ENCODE data around the gene CDK2AP2. TPM values are rescaled to one million over a fixed set of nuclear protein-coding genes. Genes with fewer than 3 reads are reported as not detected.

Gene CDK2AP2
- total and polyA plus RNA-seq, 2 donors (not counting 1 experiment from before 2014, with no cell fraction given): 62.7 to 112 TPM

DNA sequence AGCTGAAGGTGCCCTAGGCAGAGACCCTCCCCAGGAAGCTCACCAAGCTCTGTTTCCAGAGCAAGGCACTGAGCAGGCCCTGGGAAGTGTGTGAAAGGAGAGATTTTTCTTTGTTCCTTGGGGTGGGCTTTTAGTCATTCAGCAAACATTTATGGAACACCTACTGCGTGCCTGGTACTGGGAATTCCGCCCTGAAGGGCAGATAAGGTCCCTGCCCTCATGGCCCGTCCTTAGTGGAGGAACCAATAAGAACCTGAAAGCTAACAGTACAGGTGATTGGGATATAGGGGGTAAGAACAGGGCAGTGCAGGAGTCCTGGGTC is 42.8 kb downstream of the CDK2AP2 start:
- Histone ChIP-seq H3K9ac (ENCODE audit: low read length) (peak overlapping the region; percentile 91), H3K4me1 (ENCODE audit: control insufficient read depth in 2 of 2, insufficient read depth in 2 of 2, low read length in 2 of 2) (peaks cover 54 to 90% of the 10 kb centered on the region in 2 donors), H3K27me3 (replicated peaks in 1 of 4; ENCODE audit: control extremely low read depth in 1 of 4, control insufficient read depth in 3 of 4, insufficient read depth in 4 of 4, low read length in 3 of 4) (no peaks in the 10 kb centered on the region), H2AFZ (ENCODE audit: insufficient read depth, low read depth, low read length, poor library complexity, severe bottlenecking) (peak overlapping the region; percentile 83), H3K4me2 (replicated peaks; ENCODE audit: low read depth, low read length, poor library complexity, severe bottlenecking) (peak overlapping the region; percentile 97), H3K79me2 (ENCODE audit: control insufficient read depth, insufficient read depth, low read length) (peaks cover 57% of the 10 kb centered on the region), H3K36me3 (replicated peaks in 1 of 2; ENCODE audit: control extremely low read depth in 1 of 2, control insufficient read depth in 1 of 2, extremely low read depth in 1 of 2, insufficient read depth in 2 of 2, low read length in 1 of 2) (peaks cover 2 to 9% of the 10 kb centered on the region in 2 experiments), H3K27ac (ENCODE audit: low read length in 2 of 2) (peak overlapping the region; percentile 82 to 94), H4K20me1 (ENCODE audit: control insufficient read depth, insufficient read depth, low read length, poor library complexity, severe bottlenecking) (peaks cover 10% of the 10 kb centered on the region), H3K9me3 (ENCODE audit: control extremely low read depth in 1 of 3, control insufficient read depth in 2 of 3, insufficient read depth in 1 of 3, low read length in 2 of 3) (peaks cover 0 to 12% (median 0%) of the 10 kb centered on the region in 3 donors), H3K4me3 (ENCODE audit: control extremely low read depth in 1 of 5, extremely low read depth in 1 of 5, insufficient read depth in 1 of 5, low read depth in 2 of 5, low read length in 4 of 5) (peak overlapping the region; percentile 70 to 78 (median 75))
- ATAC-seq (ENCODE audit: low read depth): no peak
- Mint-ChIP-seq H3K27ac (peak overlapping the region; percentile 97), H3K4me1 (peaks cover 61% of the 10 kb centered on the region), H3K4me3 (peak overlapping the region; percentile 89), H3K9me3 (ENCODE audit: insufficient read depth) (no peaks in the 10 kb centered on the region), H3K27me3 (no peaks in the 10 kb centered on the region)
- WGBS (ENCODE audit: insufficient coverage): 83% methylated on average over 3 of the region's 3 CpGs
- TF ChIP-seq, protein P1, sequence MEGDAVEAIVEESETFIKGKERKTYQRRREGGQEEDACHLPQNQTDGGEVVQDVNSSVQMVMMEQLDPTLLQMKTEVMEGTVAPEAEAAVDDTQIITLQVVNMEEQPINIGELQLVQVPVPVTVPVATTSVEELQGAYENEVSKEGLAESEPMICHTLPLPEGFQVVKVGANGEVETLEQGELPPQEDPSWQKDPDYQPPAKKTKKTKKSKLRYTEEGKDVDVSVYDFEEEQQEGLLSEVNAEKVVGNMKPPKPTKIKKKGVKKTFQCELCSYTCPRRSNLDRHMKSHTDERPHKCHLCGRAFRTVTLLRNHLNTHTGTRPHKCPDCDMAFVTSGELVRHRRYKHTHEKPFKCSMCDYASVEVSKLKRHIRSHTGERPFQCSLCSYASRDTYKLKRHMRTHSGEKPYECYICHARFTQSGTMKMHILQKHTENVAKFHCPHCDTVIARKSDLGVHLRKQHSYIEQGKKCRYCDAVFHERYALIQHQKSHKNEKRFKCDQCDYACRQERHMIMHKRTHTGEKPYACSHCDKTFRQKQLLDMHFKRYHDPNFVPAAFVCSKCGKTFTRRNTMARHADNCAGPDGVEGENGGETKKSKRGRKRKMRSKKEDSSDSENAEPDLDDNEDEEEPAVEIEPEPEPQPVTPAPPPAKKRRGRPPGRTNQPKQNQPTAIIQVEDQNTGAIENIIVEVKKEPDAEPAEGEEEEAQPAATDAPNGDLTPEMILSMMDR (IDR thresholded peaks at IDR 0.05): no peak
- TF ChIP-seq EZH2 (IDR thresholded peaks at IDR 0.05; ENCODE audit: borderline replicate concordance, insufficient read depth, low read depth, low read length, poor library complexity, severe bottlenecking): no peak
- DNase-seq: no peak
- intact Hi-C loops (cut with micrococcal nuclease): no loop called here
- ChIA-PET CTCF (interaction anchor here (0.6 to 1.8 kb wide), 7 partner anchors 18 to 164 kb away, joined by 3 to 9 read pairs (median 4); partner anchors contain the start of genes AIP, PPP1CA and PTPRCAP), POLR2A (interaction anchor here (0.6 to 10.4 kb wide), 22 partner anchors 11 to 844 kb away, joined by 3 to 215 read pairs (median 4); partner anchors contain the start of genes AIP, CLCF1, CORO1B and PITPNM1)
